SK-N-SH treated with all-trans-retinoic acid at 6 μM for 48 hours (cell line): Measurements from ENCODE around the gene ADGRL4.

Experiments used
- ARNTL ChIP-seq: fragments of 450-650 bp; formaldehyde crosslinking; IDR thresholded peaks from 2 replicates; pipeline ENCODE4 v1.5.0; 2020; ENCODE audit warnings: low read depth, mild to moderate bottlenecking, moderate library complexity, borderline replicate concordance
- OSR1 ChIP-seq: fragments of 250-450 bp; sonication (Bioruptor Pico); IDR thresholded peaks from 2 replicates; pipeline ENCODE4 v1.8.0; 2022; ENCODE audit warnings: moderate library complexity, mild to moderate bottlenecking, inconsistent platforms
- RARB ChIP-seq: fragments of 250-450 bp; sonication (Bioruptor Pico); IDR thresholded peaks from 2 replicates; pipeline ENCODE4 v1.8.0; 2021; ENCODE audit warnings: mild to moderate bottlenecking, moderate library complexity
- SNAI2 ChIP-seq: fragments of 250-450 bp; sonication (Bioruptor Pico); IDR thresholded peaks from 2 replicates; pipeline ENCODE4 v1.5.0; 2020; ENCODE audit warnings: mild to moderate bottlenecking, moderate library complexity
- ZFP30 ChIP-seq: fragments of 450-650 bp; formaldehyde crosslinking; IDR thresholded peaks from 2 replicates; pipeline ENCODE4 v1.5.0; 2022; ENCODE audit warnings: mild to moderate bottlenecking, moderate library complexity

GRCh38 chr1:78916986-78917385 lies 89.5 kb downstream of the ADGRL4 start:
- TF ChIP-seq ZFP30 (CRISPR knock-in tag), result no peak
- TF ChIP-seq OSR1 (CRISPR knock-in tag), result no peak
- no peak for TF ChIP-seq RARB
- TF ChIP-seq SNAI2 (CRISPR knock-in tag), result no peak
- TF ChIP-seq ARNTL (CRISPR knock-in tag), result no peak
